Mammary epithelial cell (primary cell): Measurements from ENCODE around the gene EPN1.
"Not testable (repeated sequence)": the region's sequence is repeated elsewhere in the genome, so short reads cannot be mapped to it uniquely, and the experiment has no call there.

Experiments used
- CTCF ChIP-seq, 2 donors: IDR thresholded peaks in 1 of 2; conservative IDR thresholded peaks in 1 of 2; 2 replicates each; pipeline ENCODE4 v1.5.1; 2011 to 2012; ENCODE audit warnings: inconsistent platforms in 2 of 2, low read length in 2 of 2, mild to moderate bottlenecking in 2 of 2, control low read depth in 1 of 2, low read depth in 1 of 2; ENCODE audit not compliant: insufficient read depth in 1 of 2; ENCODE audit errors: extremely low read depth in 1 of 2
- EZH2 ChIP-seq: IDR thresholded peaks from 2 replicates; pipeline ENCODE4 v1.6.1; 2012; ENCODE audit warnings: low read length, inconsistent platforms, borderline replicate concordance

- not testable (repeated sequence) for TF ChIP-seq CTCF (conservative IDR thresholded peaks at IDR 0.05 in 1 of 2, IDR thresholded peaks at IDR 0.05 in 1 of 2; ENCODE audit: extremely low read depth in 1 of 2, insufficient read depth in 1 of 2, low read depth in 1 of 2, low read length in 2 of 2); EZH2
Observed at GRCh38 chr19:55756808-55757207, 81.8 kb downstream of the EPN1 start.
